Measurements from ENCODE around the gene PTPA.

Gene PTPA

GRCh38 chr9:129174102-129174723 is 63.0 kb downstream of the PTPA start (continued):
- TF ChIP-seq ZNF692 (tag by site-specific recombination; IDR thresholded peaks at IDR 0.05) = peak; percentile 34
- peak; percentile 35; the same call in 1 of the 2 replicates for TF ChIP-seq ZBTB44 (tag by site-specific recombination; IDR thresholded peaks at IDR 0.05)
- TF ChIP-seq ZNF16 (tag by site-specific recombination; IDR thresholded peaks at IDR 0.05; ENCODE audit: low read depth) = no peak
- no peak for TF ChIP-seq GLI4 (tag by site-specific recombination; IDR thresholded peaks at IDR 0.05)
- TF ChIP-seq SP7 (tag by site-specific recombination; IDR thresholded peaks at IDR 0.05) = peak; percentile 47
- peak; percentile 92 for TF ChIP-seq GLIS2 (tag by site-specific recombination; IDR thresholded peaks at IDR 0.05)
- no peak for TF ChIP-seq ZNF623 (tag by site-specific recombination; IDR thresholded peaks at IDR 0.05)
- peak; percentile 96 for TF ChIP-seq GLIS1 (tag by site-specific recombination; IDR thresholded peaks at IDR 0.05)
- no peak for TF ChIP-seq FEZF1 (tag by site-specific recombination; IDR thresholded peaks at IDR 0.05)
- no peak for TF ChIP-seq ZNF513 (tag by site-specific recombination; IDR thresholded peaks at IDR 0.05)
- TF ChIP-seq OSR2 (tag by site-specific recombination; IDR thresholded peaks at IDR 0.05) = no peak
- TF ChIP-seq ZNF571 (tag by site-specific recombination; IDR thresholded peaks at IDR 0.05) = no peak
- no peak for TF ChIP-seq PRDM1 (tag by site-specific recombination; IDR thresholded peaks at IDR 0.05)
- no peak for TF ChIP-seq ZNF184 (tag by site-specific recombination; IDR thresholded peaks at IDR 0.05)
- no peak for TF ChIP-seq ZNF555 (tag by site-specific recombination; conservative IDR thresholded peaks at IDR 0.05)
- TF ChIP-seq ZNF391 (tag by site-specific recombination; IDR thresholded peaks at IDR 0.05; ENCODE audit: borderline replicate concordance, low read depth) = no peak
- no peak for TF ChIP-seq ZNF449 (tag by site-specific recombination; IDR thresholded peaks at IDR 0.05)
- TF ChIP-seq ZNF311 (tag by site-specific recombination; IDR thresholded peaks at IDR 0.05; ENCODE audit: borderline replicate concordance) = no peak
- 0 out of 2 replicates have a peak, but pooled peaks have one; percentile 49 for TF ChIP-seq PBX3 (CRISPR knock-in tag; IDR thresholded peaks at IDR 0.05)
- TF ChIP-seq KLF16 (tag by site-specific recombination; IDR thresholded peaks at IDR 0.05) = peak; percentile 70
- peak; percentile 74; the same call in 1 of the 2 replicates for TF ChIP-seq ZNF600 (tag by site-specific recombination; IDR thresholded peaks at IDR 0.05)
- TF ChIP-seq ZNF548 (tag by site-specific recombination; IDR thresholded peaks at IDR 0.05) = no peak
- peak; percentile 52; the same call in 1 of the 2 replicates for TF ChIP-seq KLF7 (tag by site-specific recombination; IDR thresholded peaks at IDR 0.05; ENCODE audit: borderline replicate concordance)
- no peak for TF ChIP-seq MEIS1 (CRISPR knock-in tag; IDR thresholded peaks at IDR 0.05; ENCODE audit: borderline replicate concordance)
- peak; percentile 36; the same call in 1 of the 2 replicates for TF ChIP-seq KLF9 (tag by site-specific recombination; IDR thresholded peaks at IDR 0.05; ENCODE audit: low read depth)
- TF ChIP-seq ZNF350 (tag by site-specific recombination; IDR thresholded peaks at IDR 0.05) = no peak
- TF ChIP-seq MYNN (tag by site-specific recombination; IDR thresholded peaks at IDR 0.05; ENCODE audit: borderline replicate concordance) = no peak
- TF ChIP-seq ZBTB48 (tag by site-specific recombination; IDR thresholded peaks at IDR 0.05) = no peak
- peak; percentile 22 for TF ChIP-seq SP3 (tag by site-specific recombination; IDR thresholded peaks at IDR 0.05)
- TF ChIP-seq ZNF324 (tag by site-specific recombination; IDR thresholded peaks at IDR 0.05) = peak; percentile 27; the same call in 1 of the 2 replicates
- no peak for TF ChIP-seq ZNF514 (tag by site-specific recombination; IDR thresholded peaks at IDR 0.05)
- no peak for TF ChIP-seq ZNF362 (tag by site-specific recombination; IDR thresholded peaks at IDR 0.05)
- no peak for TF ChIP-seq ZNF530 (tag by site-specific recombination; IDR thresholded peaks at IDR 0.05; ENCODE audit: low read depth)
- no peak for TF ChIP-seq ZNF558 (tag by site-specific recombination; IDR thresholded peaks at IDR 0.05)

All from HEK293 (cell line).